ENCODE measurements around the gene BASP1.
"Not testable (repeated sequence)": the region's sequence is repeated elsewhere in the genome, so short reads cannot be mapped to it uniquely, and the experiment has no call there.

The BASP1 gene

DNA sequence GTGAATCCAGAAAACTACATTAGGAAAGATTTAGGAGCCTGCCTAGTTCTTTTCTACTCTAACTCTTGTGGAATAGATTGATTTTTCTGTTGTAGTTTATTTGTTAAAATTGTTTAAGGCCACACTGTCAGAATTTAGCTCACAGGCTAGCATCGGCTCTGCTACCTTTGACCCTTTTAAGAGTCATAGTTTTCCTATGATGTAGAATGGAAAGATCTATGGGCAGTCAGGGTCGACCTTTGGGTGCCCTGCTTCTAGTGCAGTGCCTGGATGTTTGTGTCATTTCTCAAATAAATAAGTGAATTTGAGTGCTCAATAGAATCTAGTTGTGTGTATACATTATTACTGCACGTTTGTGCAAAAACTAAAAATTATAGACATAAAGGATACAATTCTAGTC is 38.7 kb downstream of the BASP1 start:
- DNase-seq (ENCODE audit: low read depth, low spot score) = no peak

DNA sequence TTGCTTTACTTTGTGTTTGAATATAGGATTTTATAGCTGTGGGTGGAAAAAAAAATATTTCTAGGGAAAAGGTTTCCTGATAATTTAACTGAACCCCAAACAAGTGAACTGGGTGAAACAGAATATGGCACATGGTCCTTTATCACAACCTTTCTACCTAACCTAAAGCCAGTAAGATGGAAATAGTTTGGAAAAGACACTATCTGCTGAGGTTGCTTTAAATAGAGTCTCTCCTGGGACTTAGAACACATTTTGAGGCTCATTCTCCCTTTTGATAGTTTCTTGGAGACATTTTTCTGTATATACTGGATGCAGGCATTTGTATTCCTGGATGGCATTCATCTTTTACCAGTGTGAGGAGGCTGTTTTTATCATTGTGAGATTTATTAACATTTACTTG is 39.4 kb downstream of the BASP1 start:
- DNase-seq (ENCODE audit: low read depth, low spot score) = no peak

DNA sequence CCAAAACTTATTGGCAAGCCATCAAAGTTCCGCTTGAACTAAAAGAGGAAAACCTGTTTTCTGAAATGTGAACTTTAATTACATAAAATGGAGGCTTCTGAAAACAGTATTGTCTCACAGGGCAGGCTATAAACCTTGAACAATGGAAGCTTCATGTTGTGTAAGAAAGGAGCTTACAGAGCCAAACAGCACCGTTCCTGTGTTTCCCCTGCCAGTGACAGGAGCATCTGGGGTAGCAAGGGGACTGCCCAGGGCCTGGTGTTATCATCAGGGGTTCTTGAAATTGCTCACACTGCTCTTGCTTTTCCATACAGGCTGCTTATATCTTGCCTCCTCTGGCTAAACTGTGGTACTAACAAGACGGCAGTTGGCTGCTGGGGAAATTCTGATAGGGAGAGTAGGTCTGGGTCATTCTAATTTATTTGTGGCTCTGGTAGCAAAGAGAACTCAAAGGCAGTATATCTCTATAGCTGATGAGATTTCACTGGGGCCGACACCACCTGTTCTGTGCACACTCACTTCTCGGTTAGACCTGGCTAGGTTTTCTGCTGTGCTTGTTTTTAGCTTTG is 40.4 kb downstream of the BASP1 start:
- DNase-seq (ENCODE audit: low read depth, low spot score) = no peak

DNA sequence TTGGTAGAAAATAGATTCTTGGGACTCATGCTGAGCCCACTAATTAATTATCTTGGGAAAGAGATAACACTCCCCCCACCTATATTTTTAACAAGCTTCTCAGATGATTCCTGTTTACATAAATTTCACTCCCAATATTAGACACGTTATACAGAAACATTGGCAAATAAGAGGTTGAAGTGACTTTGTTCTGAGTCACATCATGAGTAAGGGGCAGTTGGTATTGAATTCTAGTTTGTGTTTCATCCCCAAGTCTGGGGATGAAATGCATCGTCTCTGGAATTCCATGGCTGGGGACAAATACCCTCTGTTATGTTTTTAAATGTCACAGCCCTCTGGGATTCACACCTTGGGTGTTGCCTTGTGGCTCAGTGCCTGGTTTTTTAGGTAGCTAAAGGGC is 41.0 kb downstream of the BASP1 start:
- DNase-seq (ENCODE audit: low read depth, low spot score) = no peak

DNA sequence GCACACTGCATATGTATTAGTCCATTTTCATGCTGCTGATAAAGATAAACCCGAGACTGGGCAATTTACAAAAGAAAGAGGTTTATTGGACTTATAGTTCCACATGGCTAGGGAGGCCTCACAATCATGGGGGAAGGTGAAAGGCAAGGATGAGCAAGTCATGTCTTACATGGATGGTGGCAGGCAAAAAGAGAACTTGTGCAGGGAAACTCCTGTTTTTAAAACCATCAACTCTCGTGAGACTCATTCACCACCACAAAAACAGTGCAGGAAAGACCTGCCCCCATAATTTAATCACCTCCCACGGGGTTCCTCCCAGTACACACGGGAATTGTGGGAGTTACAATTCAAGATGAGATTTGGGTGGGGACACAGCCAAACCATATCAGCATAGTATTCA is 41.6 kb downstream of the BASP1 start:
- DNase-seq (ENCODE audit: low read depth, low spot score) = not testable (repeated sequence)

DNA sequence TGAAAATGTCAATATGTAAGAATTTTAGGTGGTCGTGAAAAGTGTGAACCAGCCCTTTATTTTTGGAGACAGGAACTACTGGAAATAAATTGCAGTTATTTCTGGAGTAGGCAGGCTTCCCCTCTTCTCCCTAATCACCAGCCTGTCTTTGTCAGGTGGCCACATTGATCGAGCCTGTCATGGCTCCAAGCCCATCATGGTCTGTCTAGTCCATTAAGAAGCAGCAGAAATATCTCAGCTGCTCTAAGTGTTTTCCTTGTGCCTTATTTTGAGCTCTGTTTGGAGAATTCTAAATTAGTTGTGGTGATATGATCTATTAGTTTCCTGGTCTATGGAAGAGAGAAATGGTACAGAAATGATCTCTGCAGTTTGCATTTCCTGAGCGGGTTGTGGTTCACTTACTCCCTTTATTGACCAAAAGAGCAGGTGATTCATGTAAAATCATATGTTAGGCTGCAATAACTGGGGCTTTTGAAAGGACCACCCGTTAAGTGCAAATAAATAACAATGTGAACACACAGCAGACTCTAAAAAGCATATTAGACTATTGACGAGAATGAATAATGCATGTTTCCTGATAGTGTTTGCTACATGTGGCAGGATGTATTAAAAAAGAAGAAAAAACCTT is 42.3 kb downstream of the BASP1 start:
- DNase-seq (ENCODE audit: low read depth, low spot score) = no peak

DNA sequence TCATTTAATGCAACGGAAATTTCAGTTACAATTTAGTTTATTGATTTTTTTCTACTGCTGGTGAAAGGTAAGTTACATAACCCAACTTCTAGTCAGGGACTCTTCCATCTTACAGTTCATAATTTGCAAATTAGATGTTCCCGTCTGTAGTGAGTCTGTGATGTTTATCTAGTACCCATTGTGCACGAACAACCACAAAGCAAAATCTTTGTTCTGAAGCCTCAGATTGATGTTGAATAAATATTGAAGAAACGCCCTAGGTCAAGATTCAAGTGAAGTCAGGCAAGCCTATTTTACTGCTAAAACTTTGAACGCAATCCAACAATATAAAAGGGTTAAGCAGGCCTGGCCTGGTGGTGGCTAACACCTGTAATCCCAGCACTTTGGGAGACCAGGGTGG is 43.1 kb downstream of the BASP1 start:
- no peak for DNase-seq (ENCODE audit: low read depth, low spot score)

DNA sequence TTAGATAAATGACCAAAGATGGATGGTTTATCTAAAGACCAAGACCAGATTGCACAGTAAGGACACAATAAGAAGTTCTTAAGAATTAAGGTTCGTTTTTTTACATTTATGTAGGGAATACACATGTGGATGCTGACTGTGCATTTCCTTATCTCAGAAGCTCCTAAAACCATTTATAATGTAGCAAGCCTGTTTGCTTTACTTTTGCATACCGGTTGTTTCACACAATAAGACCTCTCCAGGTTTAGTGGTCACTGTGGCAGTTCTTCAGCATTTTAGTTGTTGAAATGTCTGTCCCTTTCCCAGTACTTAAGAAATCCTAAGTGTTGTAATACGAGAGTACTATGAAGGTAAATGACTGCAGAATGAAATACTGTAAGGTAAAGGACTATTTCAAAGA is 43.6 kb downstream of the BASP1 start:
- DNase-seq (ENCODE audit: low read depth, low spot score) = no peak

DNA sequence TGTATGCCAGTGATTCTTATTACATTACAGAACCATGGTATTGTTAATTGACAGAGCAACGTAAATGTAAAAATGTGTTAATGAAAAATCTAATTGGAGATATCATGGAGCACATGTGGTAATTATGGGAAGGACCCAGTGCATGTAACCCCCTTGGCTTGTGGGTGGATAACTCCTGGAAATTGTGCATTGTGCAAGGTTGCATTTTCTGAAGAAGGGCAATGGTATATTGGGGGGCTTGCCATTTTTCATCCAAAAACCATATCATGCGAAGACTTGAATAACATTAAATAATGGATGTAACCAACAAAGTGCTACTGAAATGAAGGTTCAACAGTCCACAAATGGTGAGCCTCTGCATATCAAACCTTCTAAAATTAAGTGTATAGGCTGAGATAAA is 47.6 kb downstream of the BASP1 start:
- DNase-seq (ENCODE audit: low read depth, low spot score) = no peak

DNA sequence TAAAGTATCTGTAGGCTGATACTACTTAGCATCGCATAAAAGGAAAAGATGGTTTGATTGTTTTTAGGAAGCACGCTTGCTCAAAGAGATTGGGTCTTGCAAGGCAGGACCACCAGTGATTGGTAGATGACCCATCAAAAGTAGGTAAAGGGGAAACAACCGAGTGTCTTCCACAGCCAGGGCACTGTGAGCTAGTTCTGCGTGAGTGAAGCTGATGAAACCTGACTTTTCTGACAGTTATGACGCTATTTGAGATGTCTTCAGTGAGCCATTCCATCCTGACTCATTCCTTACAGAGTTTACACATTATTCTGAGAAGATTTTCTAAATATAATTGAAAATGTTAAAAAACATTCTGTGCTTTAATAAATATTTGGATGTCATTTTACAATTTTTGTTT is 49.7 kb downstream of the BASP1 start:
- DNase-seq (ENCODE audit: low read depth, low spot score) = no peak

DNA sequence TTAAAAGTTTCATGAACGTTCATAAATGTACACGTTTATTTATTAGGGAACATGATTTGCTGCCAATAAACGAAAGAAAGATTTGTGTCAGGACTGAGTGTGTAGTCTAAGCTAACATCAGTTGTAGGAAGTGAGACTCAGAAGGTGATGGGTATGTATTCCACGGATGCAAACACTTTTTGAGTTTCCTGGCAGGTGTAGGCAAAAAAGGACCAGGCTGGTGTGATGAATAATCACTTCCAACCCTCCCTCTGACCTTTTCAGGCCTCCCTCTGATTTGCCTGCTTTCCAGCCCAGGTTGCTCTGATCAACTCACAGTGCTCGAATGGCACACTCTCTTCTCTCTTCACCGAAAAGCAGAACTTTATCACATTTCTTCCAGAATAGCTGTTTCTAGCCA is 51.8 kb downstream of the BASP1 start:
- DNase-seq (ENCODE audit: low read depth, low spot score) = no peak

DNA sequence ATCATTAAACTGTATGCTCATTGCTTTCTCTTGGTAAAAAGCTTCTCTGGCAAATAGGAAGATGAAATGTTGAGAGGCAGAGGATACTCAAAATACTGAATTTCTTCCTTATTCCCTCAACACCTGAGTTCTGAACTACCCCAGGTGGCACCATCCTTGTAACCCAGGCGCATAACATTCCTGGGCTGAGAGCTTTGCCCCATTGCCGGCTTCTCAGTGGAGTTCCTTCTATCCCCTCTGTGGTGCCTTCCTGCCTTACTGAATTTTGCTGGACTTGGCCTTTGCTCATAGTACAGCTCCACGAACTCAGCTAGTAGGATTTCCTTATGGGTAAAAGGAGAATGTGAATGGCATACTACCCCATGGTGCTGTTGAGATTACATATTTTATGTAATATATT is 54.7 kb downstream of the BASP1 start:
- no peak for DNase-seq (ENCODE audit: low read depth, low spot score)

DNA sequence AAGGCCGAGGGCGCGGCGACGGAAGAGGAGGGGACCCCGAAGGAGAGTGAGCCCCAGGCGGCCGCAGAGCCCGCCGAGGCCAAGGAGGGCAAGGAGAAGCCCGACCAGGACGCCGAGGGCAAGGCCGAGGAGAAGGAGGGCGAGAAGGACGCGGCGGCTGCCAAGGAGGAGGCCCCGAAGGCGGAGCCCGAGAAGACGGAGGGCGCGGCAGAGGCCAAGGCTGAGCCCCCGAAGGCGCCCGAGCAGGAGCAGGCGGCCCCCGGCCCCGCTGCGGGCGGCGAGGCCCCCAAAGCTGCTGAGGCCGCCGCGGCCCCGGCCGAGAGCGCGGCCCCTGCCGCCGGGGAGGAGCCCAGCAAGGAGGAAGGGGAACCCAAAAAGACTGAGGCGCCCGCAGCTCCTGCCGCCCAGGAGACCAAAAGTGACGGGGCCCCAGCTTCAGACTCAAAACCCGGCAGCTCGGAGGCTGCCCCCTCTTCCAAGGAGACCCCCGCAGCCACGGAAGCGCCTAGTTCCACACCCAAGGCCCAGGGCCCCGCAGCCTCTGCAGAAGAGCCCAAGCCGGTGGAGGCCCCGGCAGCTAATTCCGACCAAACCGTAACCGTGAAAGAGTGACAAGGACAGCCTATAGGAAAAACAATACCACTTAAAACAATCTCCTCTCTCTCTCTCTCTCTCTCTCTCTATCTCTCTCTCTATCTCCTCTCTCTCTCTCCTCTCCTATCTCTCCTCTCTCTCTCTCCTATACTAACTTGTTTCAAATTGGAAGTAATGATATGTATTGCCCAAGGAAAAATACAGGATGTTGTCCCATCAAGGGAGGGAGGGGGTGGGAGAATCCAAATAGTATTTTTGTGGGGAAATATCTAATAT is 58.1 kb downstream of the BASP1 start:
- no peak for DNase-seq (ENCODE audit: low read depth, low spot score)

DNA sequence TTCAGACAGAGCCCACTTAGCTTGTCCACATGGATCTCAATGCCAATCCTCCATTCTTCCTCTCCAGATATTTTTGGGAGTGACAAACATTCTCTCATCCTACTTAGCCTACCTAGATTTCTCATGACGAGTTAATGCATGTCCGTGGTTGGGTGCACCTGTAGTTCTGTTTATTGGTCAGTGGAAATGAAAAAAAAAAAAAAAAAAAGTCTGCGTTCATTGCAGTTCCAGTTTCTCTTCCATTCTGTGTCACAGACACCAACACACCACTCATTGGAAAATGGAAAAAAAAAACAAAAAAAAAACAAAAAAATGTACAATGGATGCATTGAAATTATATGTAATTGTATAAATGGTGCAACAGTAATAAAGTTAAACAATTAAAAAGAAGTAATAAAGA is 59.0 kb downstream of the BASP1 start:
- DNase-seq (ENCODE audit: low read depth, low spot score) = no peak

DNA sequence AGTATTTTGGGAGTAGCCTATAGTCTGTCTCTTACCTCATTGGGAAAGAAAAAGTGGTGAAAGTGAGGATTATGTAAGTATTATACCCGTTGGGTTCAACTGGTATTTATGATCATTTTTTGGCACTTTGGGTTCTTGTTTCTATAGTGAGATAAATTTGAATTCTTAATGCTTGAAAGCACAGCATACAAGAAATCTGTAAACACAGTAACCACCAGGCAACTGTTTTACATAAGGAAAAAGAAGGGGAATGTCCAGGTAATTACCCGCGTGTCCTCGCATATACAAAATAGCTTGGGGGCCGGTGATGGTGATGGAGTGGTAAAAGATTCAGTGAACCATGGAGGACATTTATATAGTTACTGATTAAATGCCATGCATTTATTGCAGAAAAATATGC is 60.5 kb downstream of the BASP1 start:
- no peak for DNase-seq (ENCODE audit: low read depth, low spot score)

DNA sequence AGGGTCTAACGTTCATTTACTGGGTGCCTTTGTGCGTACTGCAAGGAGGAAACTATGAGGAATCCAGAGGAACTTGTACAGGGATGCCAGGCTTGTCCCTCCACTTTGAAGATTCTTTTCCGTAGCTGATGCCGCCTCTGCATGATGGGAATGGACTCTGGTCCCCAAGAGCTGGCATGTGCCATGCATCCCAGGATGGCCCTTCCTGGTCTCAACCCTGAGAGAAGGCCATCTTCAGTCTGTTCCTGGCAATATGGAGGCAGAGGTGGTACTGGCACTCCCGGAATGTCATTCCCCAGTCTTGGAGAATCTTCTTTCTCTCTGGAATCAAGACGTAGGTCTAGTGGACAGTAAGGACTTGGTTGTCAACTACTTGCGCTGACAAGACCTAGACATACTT is 61.5 kb downstream of the BASP1 start:
- DNase-seq (ENCODE audit: low read depth, low spot score) = no peak

DNA sequence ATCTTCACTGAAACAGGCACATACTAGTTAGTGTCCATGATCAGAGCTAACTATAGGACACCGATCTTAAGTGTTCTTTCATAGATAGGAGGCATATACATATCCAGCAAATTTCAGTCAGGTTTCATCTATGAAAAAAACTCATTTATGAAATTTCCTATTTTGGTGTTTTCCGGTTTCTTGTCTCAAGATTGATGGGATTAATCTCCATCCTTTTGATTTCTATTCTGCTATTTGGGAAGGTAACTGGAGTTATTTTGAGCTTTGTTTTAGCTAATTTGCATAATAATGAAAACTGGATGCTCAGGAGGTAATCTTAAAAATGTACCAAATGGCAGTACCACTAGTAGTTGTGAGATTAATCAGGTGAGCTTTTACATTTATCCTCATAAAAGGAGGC is 62.1 kb downstream of the BASP1 start:
- DNase-seq (ENCODE audit: low read depth, low spot score) = no peak

DNA sequence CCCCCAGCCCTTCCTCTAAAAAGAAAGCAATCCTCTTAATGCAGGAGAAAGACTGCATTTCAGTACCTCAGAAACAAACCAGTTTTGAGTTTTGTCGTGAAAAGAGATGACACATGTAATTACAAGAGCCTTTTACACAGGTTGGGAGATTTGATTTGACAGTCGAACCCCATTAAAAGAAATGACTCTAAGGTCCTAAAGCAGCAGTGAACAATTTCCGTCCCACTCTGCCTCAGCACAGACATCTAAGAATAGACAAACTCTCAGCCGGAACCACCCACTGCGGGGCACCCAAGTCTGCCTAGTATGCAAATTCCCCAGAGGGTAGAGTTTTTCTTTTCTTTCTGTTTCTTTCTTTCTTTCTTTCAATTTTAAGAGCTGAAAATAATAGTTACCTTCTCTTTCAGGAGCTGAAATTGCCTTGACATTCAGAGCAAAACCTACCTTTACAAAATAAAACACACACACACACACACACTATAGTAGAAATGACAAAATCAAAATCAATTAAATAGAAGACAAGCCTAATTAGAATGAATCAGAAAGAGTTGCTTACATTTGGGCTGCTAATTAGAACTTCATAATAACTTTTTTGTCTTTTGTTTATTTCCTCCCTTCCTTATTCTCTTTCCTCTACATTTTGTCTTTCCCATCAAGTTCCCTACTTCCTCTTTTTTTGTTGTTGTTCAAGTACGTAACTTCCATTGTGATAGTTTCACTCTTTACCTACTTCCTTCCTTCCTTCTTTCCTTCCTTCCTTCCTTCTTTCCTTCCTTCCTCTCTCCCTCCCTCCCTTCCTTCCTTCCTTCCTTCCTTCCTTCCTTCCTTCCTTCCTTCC is 65.1 kb downstream of the BASP1 start:
- DNase-seq (ENCODE audit: low read depth, low spot score) = no peak

DNA sequence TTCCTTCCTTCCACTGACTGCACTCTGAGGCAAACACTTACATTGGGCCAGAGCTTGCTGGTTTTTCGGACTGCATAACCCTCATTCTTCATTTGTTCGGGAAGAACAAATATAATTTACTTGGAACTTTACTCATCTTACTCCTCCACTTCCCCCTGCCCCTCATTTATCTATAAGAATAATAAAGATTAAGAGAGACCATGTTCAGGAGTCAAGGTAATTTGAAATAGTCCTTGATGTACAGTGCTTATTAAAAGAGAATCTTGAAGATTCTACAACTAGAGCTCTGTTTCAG is 65.6 kb downstream of the BASP1 start:
- no peak for DNase-seq (ENCODE audit: low read depth, low spot score)

DNA sequence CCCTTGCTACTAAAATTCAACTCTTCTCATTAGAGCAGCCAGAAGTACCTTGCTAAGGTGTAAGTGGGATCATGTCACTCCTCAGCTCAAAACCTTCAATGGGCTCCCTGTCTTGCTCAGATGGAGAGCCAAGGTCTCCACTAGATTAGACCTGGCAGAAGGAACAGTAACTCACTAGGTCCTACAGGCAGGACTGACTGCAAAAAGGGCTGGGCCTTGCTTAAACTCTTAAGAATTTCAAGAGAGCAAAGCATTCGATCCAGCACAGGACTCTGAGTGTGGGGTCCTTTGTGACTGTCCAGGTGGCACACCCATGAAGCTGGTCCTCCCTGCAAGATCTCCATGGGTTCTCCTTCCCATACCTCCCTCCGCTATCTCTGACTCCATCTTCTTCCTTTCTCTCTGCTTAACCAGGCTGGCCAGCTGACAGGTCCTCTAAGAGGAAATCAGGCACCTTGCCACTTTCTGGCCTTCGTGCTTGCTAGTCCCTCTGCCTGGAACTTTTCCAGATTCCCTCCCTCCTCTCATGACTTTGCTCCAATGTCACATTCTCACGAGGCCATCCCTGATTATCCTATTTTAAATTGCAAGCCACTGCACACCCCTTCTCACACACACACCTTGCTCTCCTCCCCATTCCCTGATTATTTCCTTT is 70.2 kb downstream of the BASP1 start:
- no peak for DNase-seq (ENCODE audit: low read depth, low spot score)

DNA sequence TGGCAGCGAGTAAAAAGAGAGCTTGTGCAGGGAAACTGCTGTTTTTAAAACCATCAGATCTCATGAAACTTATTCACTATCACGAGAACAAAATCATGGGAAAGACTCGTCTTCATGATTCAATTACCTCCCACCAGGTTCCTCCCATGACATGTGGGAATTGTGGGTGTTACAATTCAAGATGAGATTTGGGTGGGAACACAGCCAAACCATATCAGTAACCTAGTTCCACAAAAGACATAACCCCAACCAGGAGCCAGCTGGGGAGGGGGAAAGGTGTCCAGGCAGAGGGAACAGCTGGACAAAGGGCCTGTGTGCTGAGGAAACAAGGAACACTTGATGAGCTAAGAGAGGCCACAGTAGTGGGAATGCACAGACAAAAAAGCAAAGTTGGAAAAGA is 71.1 kb downstream of the BASP1 start:
- no peak for DNase-seq (ENCODE audit: low read depth, low spot score)

All from brain pericyte (primary cell).